ENCODE measurements around the gene PIKFYVE.

GRCh38 chr2:208326016-208326415, 60.0 kb downstream of the PIKFYVE start:
- no peak for TF ChIP-seq CTCF (IDR thresholded peaks at IDR 0.05)
- TF ChIP-seq POLR2A (IDR thresholded peaks at IDR 0.05): no peak

All from heart left ventricle (tissue), 13 donors.